Measurements from ENCODE around the gene THADA.

Gene THADA

DNA sequence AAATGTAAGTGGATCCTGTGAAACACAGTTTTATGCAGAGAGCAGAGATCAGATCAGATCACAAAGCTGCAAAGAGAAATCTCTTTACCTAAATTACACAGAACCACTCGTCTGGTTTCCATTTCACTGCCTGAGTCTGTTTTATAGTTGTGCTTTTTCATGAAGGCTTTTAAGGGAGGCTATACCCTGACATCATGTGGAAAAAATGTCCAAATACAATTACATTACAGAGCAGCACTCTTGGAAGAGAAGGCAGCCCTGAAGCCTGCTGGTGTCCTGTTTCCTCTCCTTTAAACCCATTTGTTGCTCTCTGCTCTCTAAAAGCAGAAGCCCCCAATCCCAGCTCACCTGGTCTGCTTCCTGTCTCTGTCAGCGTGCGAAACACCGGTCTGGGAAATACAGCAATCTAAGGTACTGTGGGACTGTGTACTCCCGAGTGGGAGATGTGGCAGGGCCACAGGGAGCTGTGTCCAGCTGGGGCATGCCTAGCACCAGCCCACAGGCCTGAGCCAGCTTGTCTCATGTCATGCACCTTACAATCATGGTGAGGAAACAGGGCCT lies 344.6 kb downstream of the THADA start:
- TF ChIP-seq, protein P1, sequence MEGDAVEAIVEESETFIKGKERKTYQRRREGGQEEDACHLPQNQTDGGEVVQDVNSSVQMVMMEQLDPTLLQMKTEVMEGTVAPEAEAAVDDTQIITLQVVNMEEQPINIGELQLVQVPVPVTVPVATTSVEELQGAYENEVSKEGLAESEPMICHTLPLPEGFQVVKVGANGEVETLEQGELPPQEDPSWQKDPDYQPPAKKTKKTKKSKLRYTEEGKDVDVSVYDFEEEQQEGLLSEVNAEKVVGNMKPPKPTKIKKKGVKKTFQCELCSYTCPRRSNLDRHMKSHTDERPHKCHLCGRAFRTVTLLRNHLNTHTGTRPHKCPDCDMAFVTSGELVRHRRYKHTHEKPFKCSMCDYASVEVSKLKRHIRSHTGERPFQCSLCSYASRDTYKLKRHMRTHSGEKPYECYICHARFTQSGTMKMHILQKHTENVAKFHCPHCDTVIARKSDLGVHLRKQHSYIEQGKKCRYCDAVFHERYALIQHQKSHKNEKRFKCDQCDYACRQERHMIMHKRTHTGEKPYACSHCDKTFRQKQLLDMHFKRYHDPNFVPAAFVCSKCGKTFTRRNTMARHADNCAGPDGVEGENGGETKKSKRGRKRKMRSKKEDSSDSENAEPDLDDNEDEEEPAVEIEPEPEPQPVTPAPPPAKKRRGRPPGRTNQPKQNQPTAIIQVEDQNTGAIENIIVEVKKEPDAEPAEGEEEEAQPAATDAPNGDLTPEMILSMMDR (IDR thresholded peaks at IDR 0.05; ENCODE audit: poor library complexity, severe bottlenecking): no peak
- no peak for DNase-seq (ENCODE audit: low spot score)
- Histone ChIP-seq H3K27me3 (ENCODE audit: insufficient read depth, poor library complexity, severe bottlenecking) (no peaks in the 10 kb centered on the region), H3K4me1 (ENCODE audit: insufficient read depth, poor library complexity, severe bottlenecking) (no peaks in the 10 kb centered on the region), H3K9me3 (ENCODE audit: severe bottlenecking) (no peaks in the 10 kb centered on the region), H3K4me3 (ENCODE audit: severe bottlenecking) (no peak overlapping the region), H3K27ac (ENCODE audit: poor library complexity, severe bottlenecking) (peak overlapping the region; percentile 36), H3K36me3 (ENCODE audit: low read depth) (no peaks in the 10 kb centered on the region)
- peak; percentile 82 for ATAC-seq (ENCODE audit: low read depth)

DNA sequence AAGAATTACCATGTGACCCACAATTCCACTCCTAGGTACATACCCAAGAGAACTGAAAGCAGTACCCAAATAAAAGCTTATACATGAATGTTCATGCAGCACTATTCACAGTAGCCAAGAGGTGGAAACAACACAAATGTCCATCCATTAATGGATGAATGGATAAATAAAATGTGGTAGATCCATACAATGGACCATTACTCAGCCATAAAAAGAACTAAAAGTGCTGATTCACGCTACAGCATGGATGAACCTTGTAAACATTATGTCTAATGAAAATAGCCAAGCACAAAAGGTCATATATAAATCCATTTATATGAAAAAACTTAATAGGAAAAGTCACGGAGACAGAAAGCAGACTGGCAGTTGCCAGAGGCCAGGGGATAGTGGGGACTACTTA lies 345.8 kb downstream of the THADA start:
- Histone ChIP-seq H3K4me3 (ENCODE audit: severe bottlenecking) (no peak overlapping the region), H3K36me3 (ENCODE audit: low read depth) (no peaks in the 10 kb centered on the region), H3K27ac (ENCODE audit: poor library complexity, severe bottlenecking) (no peak overlapping the region), H3K9me3 (ENCODE audit: severe bottlenecking) (no peaks in the 10 kb centered on the region), H3K4me1 (ENCODE audit: insufficient read depth, poor library complexity, severe bottlenecking) (no peaks in the 10 kb centered on the region), H3K27me3 (ENCODE audit: insufficient read depth, poor library complexity, severe bottlenecking) (no peaks in the 10 kb centered on the region)
- no peak for ATAC-seq (ENCODE audit: low read depth)
- TF ChIP-seq, protein P1 (IDR thresholded peaks at IDR 0.05; ENCODE audit: poor library complexity, severe bottlenecking): no peak
- DNase-seq (ENCODE audit: low spot score): no peak

DNA sequence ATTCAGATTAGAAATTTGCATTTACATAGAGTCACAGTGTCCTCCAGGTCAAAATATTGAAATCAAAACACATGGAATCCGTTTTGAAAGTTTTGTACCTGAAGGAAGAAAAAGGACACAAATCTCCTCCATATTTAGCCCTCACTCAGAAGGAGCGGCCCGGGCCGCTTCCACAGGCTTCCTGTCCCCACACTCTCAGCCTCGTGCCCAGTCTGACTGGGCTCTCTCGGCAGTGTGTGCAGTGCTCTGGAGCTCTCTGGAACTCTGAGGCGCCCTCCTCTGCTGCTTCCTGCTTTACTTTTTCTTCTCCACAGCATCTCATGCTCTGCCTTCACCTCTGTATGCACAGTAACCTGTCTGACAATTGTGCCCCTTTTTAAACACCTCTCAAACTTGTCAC lies 347.2 kb downstream of the THADA start:
- Histone ChIP-seq H3K27ac (ENCODE audit: poor library complexity, severe bottlenecking) (no peak overlapping the region), H3K27me3 (ENCODE audit: insufficient read depth, poor library complexity, severe bottlenecking) (no peaks in the 10 kb centered on the region), H3K9me3 (ENCODE audit: severe bottlenecking) (no peaks in the 10 kb centered on the region), H3K4me3 (ENCODE audit: severe bottlenecking) (no peak overlapping the region), H3K4me1 (ENCODE audit: insufficient read depth, poor library complexity, severe bottlenecking) (no peaks in the 10 kb centered on the region), H3K36me3 (ENCODE audit: low read depth) (no peaks in the 10 kb centered on the region)
- TF ChIP-seq, protein P1 (IDR thresholded peaks at IDR 0.05; ENCODE audit: poor library complexity, severe bottlenecking): no peak
- ATAC-seq (ENCODE audit: low read depth) (no peak), DNase-seq (ENCODE audit: low spot score) (no peak)

DNA sequence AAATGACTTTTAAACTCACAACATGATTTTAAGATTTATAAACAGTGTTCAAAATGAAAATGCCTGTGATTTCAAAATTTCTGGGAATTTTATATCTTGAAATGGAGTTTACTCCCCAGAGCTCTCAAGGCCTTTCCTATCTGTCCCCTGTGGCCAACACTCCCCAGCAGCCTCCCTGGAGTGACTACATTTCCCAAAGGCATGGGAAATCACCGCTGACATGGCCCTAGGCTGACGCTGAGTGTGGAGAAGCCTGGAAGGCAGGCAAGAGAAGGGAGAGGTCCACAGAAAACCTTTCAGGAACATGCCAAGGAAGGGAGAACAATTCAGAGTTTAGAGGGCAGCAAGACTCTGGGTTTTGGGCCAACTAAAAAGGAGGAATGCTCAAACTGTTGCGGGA lies 349.2 kb downstream of the THADA start:
- no peaks in the 10 kb centered on the region for H3K9me3 ChIP-seq (ENCODE audit: severe bottlenecking)
- no peaks in the 10 kb centered on the region for H3K36me3 ChIP-seq (ENCODE audit: low read depth)
- no peaks in the 10 kb centered on the region for H3K4me1 ChIP-seq (ENCODE audit: insufficient read depth, poor library complexity, severe bottlenecking)
- no peak overlapping the region for H3K27ac ChIP-seq (ENCODE audit: poor library complexity, severe bottlenecking)
- H3K4me3 ChIP-seq (ENCODE audit: severe bottlenecking): no peak overlapping the region
- no peak for DNase-seq (ENCODE audit: low spot score)
- H3K27me3 ChIP-seq (ENCODE audit: insufficient read depth, poor library complexity, severe bottlenecking): no peaks in the 10 kb centered on the region
- ATAC-seq (ENCODE audit: low read depth): no peak
- TF ChIP-seq, protein P1 (IDR thresholded peaks at IDR 0.05; ENCODE audit: poor library complexity, severe bottlenecking): no peak

DNA sequence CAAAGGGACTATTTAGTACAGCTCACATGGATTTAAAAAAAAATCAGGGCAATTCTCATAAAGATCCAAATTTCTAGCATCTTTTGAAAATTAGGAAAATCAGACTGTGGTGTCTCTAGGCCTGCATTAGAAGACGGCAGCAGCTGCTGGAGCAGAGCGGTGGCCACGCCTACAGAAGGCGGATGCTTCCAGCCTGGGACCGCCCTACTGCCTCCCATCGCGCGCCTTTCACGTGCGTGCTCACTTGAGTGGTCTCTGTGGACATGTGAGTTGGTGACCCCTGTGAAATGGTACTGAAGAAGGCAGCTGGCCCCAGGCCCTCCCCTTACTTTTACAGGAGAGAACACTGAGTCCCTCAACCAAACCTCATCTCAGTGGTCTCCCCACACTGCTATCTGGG lies 354.3 kb downstream of the THADA start:
- no peaks in the 10 kb centered on the region for H3K4me1 ChIP-seq (ENCODE audit: insufficient read depth, poor library complexity, severe bottlenecking)
- no peaks in the 10 kb centered on the region for H3K36me3 ChIP-seq (ENCODE audit: low read depth)
- no peak for ATAC-seq (ENCODE audit: low read depth)
- no peak overlapping the region for H3K27ac ChIP-seq (ENCODE audit: poor library complexity, severe bottlenecking)
- no peaks in the 10 kb centered on the region for H3K27me3 ChIP-seq (ENCODE audit: insufficient read depth, poor library complexity, severe bottlenecking)
- TF ChIP-seq, protein P1 (IDR thresholded peaks at IDR 0.05; ENCODE audit: poor library complexity, severe bottlenecking): no peak
- no peaks in the 10 kb centered on the region for H3K9me3 ChIP-seq (ENCODE audit: severe bottlenecking)
- no peak overlapping the region for H3K4me3 ChIP-seq (ENCODE audit: severe bottlenecking)
- no peak for DNase-seq (ENCODE audit: low spot score)

Data from RWPE2 (cell line).